ENCODE measurements around the gene INPP5B.
"Not testable (repeated sequence)": the region's sequence is repeated elsewhere in the genome, so short reads cannot be mapped to it uniquely, and the experiment has no call there.

The INPP5B gene

GRCh38 chr1:37932759-37933158 lies 14.1 kb downstream of the INPP5B start:
- Mint-ChIP-seq H3K4me3 (peak overlapping the region; percentile 67), H3K27me3 (no peaks in the 10 kb centered on the region), H3K4me1 (ENCODE audit: low read depth) (peaks cover 32% of the 10 kb centered on the region), H3K36me3 (peaks cover 4% of the 10 kb centered on the region), H3K9me3 (ENCODE audit: low read depth) (no peaks in the 10 kb centered on the region), H3K27ac (peak overlapping the region; percentile 28)

- Mint-ChIP-seq H3K36me3 (peaks cover 4% of the 10 kb centered on the region), H3K27me3 (no peaks in the 10 kb centered on the region), H3K9me3 (ENCODE audit: low read depth) (no peaks in the 10 kb centered on the region), H3K4me3 (peak overlapping the region; percentile 93), H3K4me1 (ENCODE audit: low read depth) (peaks cover 40% of the 10 kb centered on the region), H3K27ac (peak overlapping the region; percentile 85)
These were observed 15.3 kb downstream of the INPP5B start for GRCh38 chr1:37931361-37932158.

DNA sequence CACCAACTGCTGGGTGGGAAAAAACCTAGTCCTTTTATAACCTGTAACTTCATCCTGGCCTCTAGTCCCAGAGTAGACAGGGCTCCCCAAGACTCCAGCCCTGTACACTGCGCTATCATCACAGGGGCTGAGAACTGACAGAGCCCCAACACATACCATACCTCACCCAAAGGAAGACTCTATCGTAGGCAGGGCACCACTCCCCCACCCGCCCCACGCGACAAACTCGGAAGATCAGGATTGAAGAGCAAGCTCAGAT lies 15.8 kb downstream of the INPP5B start:
- H3K27ac Mint-ChIP-seq = peak overlapping the region; percentile 77
- peaks cover 4% of the 10 kb centered on the region for H3K36me3 Mint-ChIP-seq
- no peaks in the 10 kb centered on the region for H3K9me3 Mint-ChIP-seq (ENCODE audit: low read depth)
- peaks cover 45% of the 10 kb centered on the region for H3K4me1 Mint-ChIP-seq (ENCODE audit: low read depth)
- peak overlapping the region; percentile 93 for H3K4me3 Mint-ChIP-seq
- no peaks in the 10 kb centered on the region for H3K27me3 Mint-ChIP-seq

GRCh38 chr1:37930246-37931101 lies 16.4 kb downstream of the INPP5B start:
- Mint-ChIP-seq H3K27ac (peak overlapping the region; percentile 77), H3K27me3 (no peaks in the 10 kb centered on the region), H3K9me3 (ENCODE audit: low read depth) (no peaks in the 10 kb centered on the region), H3K36me3 (peaks cover 3% of the 10 kb centered on the region), H3K4me3 (peak overlapping the region; percentile 93), H3K4me1 (ENCODE audit: low read depth) (peaks cover 51% of the 10 kb centered on the region)

- Mint-ChIP-seq H3K27me3 (no peaks in the 10 kb centered on the region), H3K9me3 (ENCODE audit: low read depth) (no peaks in the 10 kb centered on the region), H3K4me3 (peak overlapping the region; percentile 24), H3K4me1 (ENCODE audit: low read depth) (peaks cover 52% of the 10 kb centered on the region), H3K27ac (peak overlapping the region; percentile 85), H3K36me3 (peaks cover 2% of the 10 kb centered on the region)
These were observed 20.6 kb downstream of the INPP5B start for GRCh38 chr1:37926038-37926924.

- Mint-ChIP-seq H3K27me3 (no peaks in the 10 kb centered on the region), H3K4me1 (ENCODE audit: low read depth) (peaks cover 44% of the 10 kb centered on the region), H3K36me3 (no peaks in the 10 kb centered on the region), H3K27ac (peak overlapping the region; percentile 85), H3K4me3 (peak overlapping the region; percentile 24), H3K9me3 (ENCODE audit: low read depth) (no peaks in the 10 kb centered on the region)
These were observed 21.5 kb downstream of the INPP5B start for GRCh38 chr1:37925316-37925715.

DNA sequence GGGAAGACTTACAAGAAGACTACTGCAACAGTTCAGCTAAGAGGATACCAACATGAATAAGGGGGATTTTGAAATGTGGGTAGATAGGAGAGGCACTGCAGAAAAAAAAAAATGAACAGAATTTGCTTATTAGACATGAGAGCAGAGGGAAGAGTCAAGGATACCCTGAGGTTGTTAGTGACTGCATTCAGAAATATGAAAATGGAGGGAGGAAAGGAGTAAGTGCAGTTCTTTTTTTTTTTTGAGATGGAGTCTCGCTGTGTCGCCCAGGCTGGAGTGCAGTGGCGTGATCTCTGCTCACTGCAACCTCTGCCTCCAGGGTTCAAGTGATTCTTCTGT lies 23.3 kb downstream of the INPP5B start:
- H3K4me3 Mint-ChIP-seq = no peak overlapping the region
- H3K9me3 Mint-ChIP-seq (ENCODE audit: low read depth) = no peaks in the 10 kb centered on the region
- no peaks in the 10 kb centered on the region for H3K36me3 Mint-ChIP-seq
- H3K4me1 Mint-ChIP-seq (ENCODE audit: low read depth) = peaks cover 47% of the 10 kb centered on the region
- H3K27ac Mint-ChIP-seq = peak overlapping the region; percentile 62
- no peaks in the 10 kb centered on the region for H3K27me3 Mint-ChIP-seq

DNA sequence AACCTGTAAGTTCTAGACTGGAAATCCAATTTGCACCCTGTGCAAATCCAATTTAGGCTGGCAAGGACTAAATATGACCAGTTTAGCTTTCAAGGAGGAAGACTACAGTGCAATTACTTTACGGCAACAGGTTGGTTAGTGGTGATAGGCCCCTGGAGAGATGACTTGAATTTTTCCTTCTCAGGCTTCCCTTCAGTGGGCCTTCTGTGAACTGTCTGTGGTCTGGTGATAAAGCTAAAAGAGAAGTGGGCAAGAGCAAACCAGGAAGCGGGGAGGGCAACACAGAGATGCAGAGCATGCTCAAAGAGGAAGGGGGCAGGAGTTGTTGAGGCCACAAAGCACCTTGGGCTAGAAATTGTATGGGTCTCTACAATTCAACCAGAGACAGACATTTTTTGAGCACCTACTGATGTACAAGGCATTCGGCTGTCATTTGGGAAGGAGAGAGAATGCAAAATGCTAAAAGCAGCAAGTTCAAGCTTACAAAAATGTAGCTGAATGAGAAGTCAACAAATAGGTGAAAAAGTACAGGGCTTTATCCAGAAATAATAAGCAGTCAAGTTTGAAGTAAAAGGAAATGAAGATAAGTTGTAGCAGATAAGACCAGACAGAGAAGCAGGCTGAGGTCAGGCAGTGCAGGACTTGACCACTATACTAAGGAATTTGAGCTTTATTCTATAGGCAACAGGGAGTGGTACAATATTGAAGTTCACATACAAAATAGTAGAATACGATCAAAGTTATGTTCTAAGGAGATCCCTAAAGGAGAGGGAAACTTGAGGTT lies 23.9 kb downstream of the INPP5B start:
- Mint-ChIP-seq H3K27ac (peak overlapping the region; percentile 62), H3K4me3 (no peak overlapping the region), H3K27me3 (no peaks in the 10 kb centered on the region), H3K4me1 (ENCODE audit: low read depth) (peaks cover 47% of the 10 kb centered on the region), H3K36me3 (peaks cover 2% of the 10 kb centered on the region), H3K9me3 (ENCODE audit: low read depth) (no peaks in the 10 kb centered on the region)

GRCh38 chr1:37919277-37919676 lies 27.6 kb downstream of the INPP5B start:
- Mint-ChIP-seq H3K4me3 (no peak overlapping the region), H3K36me3 (peaks cover 5% of the 10 kb centered on the region), H3K9me3 (ENCODE audit: low read depth) (no peaks in the 10 kb centered on the region), H3K27me3 (no peaks in the 10 kb centered on the region), H3K4me1 (ENCODE audit: low read depth) (peaks cover 26% of the 10 kb centered on the region), H3K27ac (no peak overlapping the region)

- Mint-ChIP-seq H3K27ac (no peak overlapping the region), H3K4me1 (ENCODE audit: low read depth) (peaks cover 16% of the 10 kb centered on the region), H3K36me3 (peaks cover 5% of the 10 kb centered on the region), H3K4me3 (no peak overlapping the region), H3K9me3 (ENCODE audit: low read depth) (no peaks in the 10 kb centered on the region), H3K27me3 (no peaks in the 10 kb centered on the region)
These were observed 31.3 kb downstream of the INPP5B start for GRCh38 chr1:37915476-37916093.

- no peak overlapping the region for H3K27ac Mint-ChIP-seq
- H3K9me3 Mint-ChIP-seq (ENCODE audit: low read depth) = no peaks in the 10 kb centered on the region
- H3K4me1 Mint-ChIP-seq (ENCODE audit: low read depth) = peaks cover 14% of the 10 kb centered on the region
- peaks cover 5% of the 10 kb centered on the region for H3K36me3 Mint-ChIP-seq
- no peak overlapping the region for H3K4me3 Mint-ChIP-seq
- H3K27me3 Mint-ChIP-seq = no peaks in the 10 kb centered on the region
These were observed 32.0 kb downstream of the INPP5B start for GRCh38 chr1:37914719-37915475.

- not testable (repeated sequence) for H3K9me3 Mint-ChIP-seq (ENCODE audit: low read depth); H3K4me3 Mint-ChIP-seq; H3K27me3 Mint-ChIP-seq; H3K27ac Mint-ChIP-seq; H3K4me1 Mint-ChIP-seq (ENCODE audit: low read depth)
- peaks cover 20% of the 10 kb centered on the region for H3K36me3 Mint-ChIP-seq
These were observed 35.4 kb downstream of the INPP5B start for GRCh38 chr1:37911478-37911877.

- not testable (repeated sequence) for H3K4me3 Mint-ChIP-seq; H3K27ac Mint-ChIP-seq; H3K27me3 Mint-ChIP-seq; H3K4me1 Mint-ChIP-seq (ENCODE audit: low read depth); H3K9me3 Mint-ChIP-seq (ENCODE audit: low read depth)
- H3K36me3 Mint-ChIP-seq = peaks cover 20% of the 10 kb centered on the region
These were observed 36.0 kb downstream of the INPP5B start for GRCh38 chr1:37910886-37911285.

Data from activated naive CD8-positive, alpha-beta T cell (primary cell).